HEK293T (cell line): ENCODE results near the gene HIGD1A.

Experiments used
- CTCF ChIA-PET: fragments of 350-600 bp; formaldehyde crosslinking; extraction: SDS; loops from one replicate; lab custom pipeline; 2021; ENCODE audit warnings: antibody characterized with exemption, inconsistent platforms; lab: Yijun Ruan, JAX
- POLR2A ChIA-PET: fragments of 350-600 bp; formaldehyde crosslinking; extraction: SDS; loops from one replicate; lab custom pipeline; 2020; ENCODE audit warnings: antibody characterized with exemption, inconsistent platforms; lab: Yijun Ruan, JAX
- DNase-seq: peaks from one replicate; pipeline ENCODE4 v3.0.0; 2012; ENCODE audit warnings: mixed read lengths; ENCODE audit errors: extremely low spot score
- ARNT ChIP-seq: fragments of 450-650 bp; IDR thresholded peaks from 2 replicates; pipeline ENCODE4 v1.6.1; 2017; ENCODE audit warnings: mild to moderate bottlenecking
- BHLHE40 ChIP-seq: fragments of 450-650 bp; IDR thresholded peaks from 2 replicates; pipeline ENCODE4 v1.6.1; 2016; ENCODE audit warnings: mild to moderate bottlenecking, moderate library complexity, borderline replicate concordance
- CTBP1 ChIP-seq: fragments of 450-650 bp; IDR thresholded peaks from 2 replicates; pipeline ENCODE4 v1.6.1; 2016; ENCODE audit warnings: borderline replicate concordance
- ELF4 ChIP-seq: fragments of 450-650 bp; IDR thresholded peaks from 2 replicates; pipeline ENCODE4 v1.6.1; 2017; ENCODE audit warnings: antibody characterized with exemption
- FOXA1 ChIP-seq: fragments of 450-650 bp; IDR thresholded peaks from 2 replicates; pipeline ENCODE4 v1.6.1; 2016; ENCODE audit warnings: mild to moderate bottlenecking
- FOXK2 ChIP-seq: fragments of 450-650 bp; IDR thresholded peaks from 2 replicates; pipeline ENCODE4 v1.6.1; 2016; ENCODE audit warnings: mild to moderate bottlenecking
- FOXM1 ChIP-seq: fragments of 450-650 bp; IDR thresholded peaks from 2 replicates; pipeline ENCODE4 v1.6.1; 2017; ENCODE audit warnings: mild to moderate bottlenecking, borderline replicate concordance
- HDGF ChIP-seq: fragments of 450-650 bp; IDR thresholded peaks from 2 replicates; pipeline ENCODE4 v1.6.1; 2017; ENCODE audit warnings: antibody characterized with exemption, borderline replicate concordance
- L3MBTL2 ChIP-seq: fragments of 450-650 bp; conservative IDR thresholded peaks from 2 replicates; pipeline ENCODE4 v1.6.1; 2016; ENCODE audit warnings: mild to moderate bottlenecking
- LEF1 ChIP-seq: fragments of 450-650 bp; IDR thresholded peaks from 2 replicates; pipeline ENCODE4 v1.6.1; 2017; ENCODE audit warnings: mild to moderate bottlenecking, borderline replicate concordance
- NFRKB ChIP-seq: fragments of 450-650 bp; IDR thresholded peaks from 2 replicates; pipeline ENCODE4 v1.6.1; 2016; ENCODE audit warnings: mild to moderate bottlenecking, moderate library complexity
- SP1 ChIP-seq: fragments of 450-650 bp; IDR thresholded peaks from 2 replicates; pipeline ENCODE4 v1.6.1; 2017
- SUZ12 ChIP-seq: fragments of 450-650 bp; IDR thresholded peaks from 2 replicates; pipeline ENCODE4 v1.6.1; 2016; ENCODE audit warnings: mild to moderate bottlenecking
- TARDBP ChIP-seq: fragments of 450-650 bp; IDR thresholded peaks from 2 replicates; pipeline ENCODE4 v1.6.1; 2016
- ZNF384 ChIP-seq: fragments of 450-650 bp; IDR thresholded peaks from 2 replicates; pipeline ENCODE4 v1.6.1; 2016
- TF ChIP-seq, protein P1 (sequence below): fragments of 450-650 bp; IDR thresholded peaks from 2 replicates; pipeline ENCODE4 v1.6.1; 2016

The HIGD1A gene

DNA sequence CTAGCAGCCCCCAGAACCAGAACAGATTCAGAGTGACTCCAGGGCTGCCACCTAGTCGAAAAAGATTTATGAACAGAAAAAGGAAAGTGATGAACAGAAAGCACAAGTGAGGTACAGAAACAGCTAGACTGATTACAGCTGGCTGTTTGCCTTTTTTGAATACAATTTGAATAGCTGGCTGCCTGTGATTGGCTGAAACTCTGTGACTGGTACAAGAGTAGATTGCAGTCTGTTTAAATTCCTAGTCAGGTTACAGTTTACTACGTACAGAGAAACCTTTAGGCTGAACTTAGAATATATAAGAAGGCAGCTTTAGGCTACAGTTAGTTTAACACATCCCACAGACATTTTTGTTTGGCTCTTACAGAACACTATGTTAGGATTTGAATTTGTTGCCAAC is 41.3 kb downstream of the HIGD1A start:
- ChIA-PET CTCF (no interaction called here), POLR2A (no interaction called here)
- DNase-seq = no peak
- no peak for TF ChIP-seq TARDBP
- no peak for TF ChIP-seq SUZ12
- no peak for TF ChIP-seq L3MBTL2
- no peak for TF ChIP-seq ZNF384
- TF ChIP-seq ARNT = no peak
- TF ChIP-seq CTBP1 = no peak
- no peak for TF ChIP-seq HDGF
- TF ChIP-seq FOXM1 = no peak
- no peak for TF ChIP-seq NFRKB
- TF ChIP-seq LEF1 = no peak
- TF ChIP-seq FOXK2 = no peak
- no peak for TF ChIP-seq BHLHE40
- TF ChIP-seq, protein P1, sequence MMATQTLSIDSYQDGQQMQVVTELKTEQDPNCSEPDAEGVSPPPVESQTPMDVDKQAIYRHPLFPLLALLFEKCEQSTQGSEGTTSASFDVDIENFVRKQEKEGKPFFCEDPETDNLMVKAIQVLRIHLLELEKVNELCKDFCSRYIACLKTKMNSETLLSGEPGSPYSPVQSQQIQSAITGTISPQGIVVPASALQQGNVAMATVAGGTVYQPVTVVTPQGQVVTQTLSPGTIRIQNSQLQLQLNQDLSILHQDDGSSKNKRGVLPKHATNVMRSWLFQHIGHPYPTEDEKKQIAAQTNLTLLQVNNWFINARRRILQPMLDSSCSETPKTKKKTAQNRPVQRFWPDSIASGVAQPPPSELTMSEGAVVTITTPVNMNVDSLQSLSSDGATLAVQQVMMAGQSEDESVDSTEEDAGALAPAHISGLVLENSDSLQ = no peak
- no peak for TF ChIP-seq SP1
- no peak for TF ChIP-seq FOXA1
- TF ChIP-seq ELF4 = no peak

DNA sequence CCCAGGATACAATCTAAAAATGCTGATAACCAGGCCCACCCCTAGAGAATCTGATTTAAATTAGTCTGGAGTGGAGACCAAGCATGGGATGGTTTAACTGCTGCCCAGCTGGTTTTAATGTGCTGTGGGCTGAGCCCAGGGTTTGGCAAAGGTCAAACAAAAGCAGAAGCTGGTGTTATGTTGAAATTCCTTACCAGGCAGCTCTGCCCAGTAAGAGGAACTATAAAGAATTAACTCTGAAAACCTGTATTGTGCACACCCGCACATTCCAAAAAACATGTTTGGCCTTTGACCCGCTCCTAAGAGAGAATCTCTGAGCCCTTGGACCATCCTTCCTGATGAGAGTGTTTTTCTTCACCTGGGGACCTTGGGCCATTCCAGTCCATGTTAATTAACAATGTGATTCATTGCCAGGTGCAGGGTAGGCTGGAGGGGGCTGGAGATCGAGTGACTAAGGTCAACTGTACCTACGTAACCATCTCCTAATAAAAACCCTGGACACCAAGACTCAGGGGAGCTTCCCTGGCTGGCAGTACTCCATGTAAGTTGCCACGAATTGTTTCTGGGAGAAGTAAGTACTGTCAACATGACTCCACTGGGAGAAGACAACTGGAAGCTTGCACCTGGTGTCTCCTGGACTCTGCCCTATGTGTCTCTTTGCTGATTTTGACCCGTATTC is 42.1 kb downstream of the HIGD1A start:
- POLR2A ChIA-PET = no interaction called here
- no peak for DNase-seq
- CTCF ChIA-PET = no interaction called here
- TF ChIP-seq TARDBP = no peak
- TF ChIP-seq BHLHE40 = no peak
- TF ChIP-seq CTBP1 = no peak
- TF ChIP-seq ZNF384 = no peak
- TF ChIP-seq HDGF = no peak
- no peak for TF ChIP-seq FOXA1
- no peak for TF ChIP-seq SP1
- no peak for TF ChIP-seq L3MBTL2
- no peak for TF ChIP-seq ARNT
- TF ChIP-seq, protein P1 = no peak

DNA sequence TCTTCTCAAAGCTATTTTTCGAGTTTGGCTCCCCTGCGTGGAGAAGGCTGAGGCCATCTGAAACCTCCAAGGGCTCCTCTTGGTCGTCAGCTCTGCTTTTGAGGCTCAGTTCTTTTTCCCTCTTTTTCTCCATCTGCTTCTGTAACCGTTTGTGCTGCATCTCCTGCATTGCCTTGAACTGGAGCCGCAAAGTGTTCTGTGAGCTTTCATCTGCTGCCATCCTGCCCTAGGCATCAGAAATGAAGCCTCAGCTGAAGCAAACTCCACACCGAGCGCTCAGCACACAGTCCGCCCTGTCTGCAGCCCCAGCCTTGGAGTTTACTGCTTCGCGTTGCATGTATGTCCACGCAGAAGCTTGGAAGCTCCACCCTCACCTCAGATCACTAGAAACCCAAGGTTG is 46.2 kb downstream of the HIGD1A start:
- DNase-seq = no peak
- TF ChIP-seq NFRKB (no peak), FOXK2 (no peak), HDGF (no peak)
- CTCF ChIA-PET = interaction anchor here (0.6 to 1.3 kb wide), 2 partner anchors 14 to 182 kb away, joined by 3 to 5 read pairs; no protein-coding TSS in a partner anchor
- POLR2A ChIA-PET = no interaction called here

DNA sequence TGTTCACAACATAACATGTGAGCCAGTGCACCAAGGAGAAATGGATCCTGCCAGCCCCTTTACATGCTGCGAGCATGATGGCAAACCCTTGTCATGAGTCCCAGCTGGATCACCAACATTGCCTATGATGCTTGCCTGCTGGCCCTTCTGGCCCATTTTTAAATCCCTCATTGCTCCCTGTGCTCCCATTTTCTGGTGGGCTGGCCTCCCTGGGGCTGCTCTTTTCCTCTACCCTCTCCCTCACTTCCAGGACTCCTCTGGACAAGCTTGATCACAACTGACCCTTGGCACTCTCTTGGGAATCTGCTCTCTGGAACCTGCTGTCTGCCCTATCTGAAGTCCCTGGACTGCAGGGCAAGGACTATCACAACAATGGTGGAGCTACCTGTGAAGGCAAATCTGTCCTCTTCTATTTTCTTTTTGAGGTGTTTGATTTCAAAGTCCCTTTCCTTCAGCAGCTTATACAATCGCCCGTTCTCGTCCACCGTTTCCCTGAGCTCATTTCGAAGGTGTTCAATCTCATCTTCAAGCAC is 47.5 kb downstream of the HIGD1A start:
- no peak for DNase-seq
- POLR2A ChIA-PET = no interaction called here
- CTCF ChIA-PET = interaction anchor here (0.6 to 1.5 kb wide), 3 partner anchors 12 to 724 kb away, joined by 3 to 5 read pairs (median 4); no protein-coding TSS in a partner anchor
- TF ChIP-seq BHLHE40 (no peak), ARNT (no peak), SP1 (no peak), ELF4 (no peak), HDGF (no peak), FOXK2 (no peak), NFRKB (no peak), ZNF384 (no peak), LEF1 (no peak), CTBP1 (no peak), L3MBTL2 (no peak), TARDBP (no peak), SUZ12 (no peak), FOXM1 (no peak), FOXA1 (no peak)
- TF ChIP-seq, protein P1 = no peak

DNA sequence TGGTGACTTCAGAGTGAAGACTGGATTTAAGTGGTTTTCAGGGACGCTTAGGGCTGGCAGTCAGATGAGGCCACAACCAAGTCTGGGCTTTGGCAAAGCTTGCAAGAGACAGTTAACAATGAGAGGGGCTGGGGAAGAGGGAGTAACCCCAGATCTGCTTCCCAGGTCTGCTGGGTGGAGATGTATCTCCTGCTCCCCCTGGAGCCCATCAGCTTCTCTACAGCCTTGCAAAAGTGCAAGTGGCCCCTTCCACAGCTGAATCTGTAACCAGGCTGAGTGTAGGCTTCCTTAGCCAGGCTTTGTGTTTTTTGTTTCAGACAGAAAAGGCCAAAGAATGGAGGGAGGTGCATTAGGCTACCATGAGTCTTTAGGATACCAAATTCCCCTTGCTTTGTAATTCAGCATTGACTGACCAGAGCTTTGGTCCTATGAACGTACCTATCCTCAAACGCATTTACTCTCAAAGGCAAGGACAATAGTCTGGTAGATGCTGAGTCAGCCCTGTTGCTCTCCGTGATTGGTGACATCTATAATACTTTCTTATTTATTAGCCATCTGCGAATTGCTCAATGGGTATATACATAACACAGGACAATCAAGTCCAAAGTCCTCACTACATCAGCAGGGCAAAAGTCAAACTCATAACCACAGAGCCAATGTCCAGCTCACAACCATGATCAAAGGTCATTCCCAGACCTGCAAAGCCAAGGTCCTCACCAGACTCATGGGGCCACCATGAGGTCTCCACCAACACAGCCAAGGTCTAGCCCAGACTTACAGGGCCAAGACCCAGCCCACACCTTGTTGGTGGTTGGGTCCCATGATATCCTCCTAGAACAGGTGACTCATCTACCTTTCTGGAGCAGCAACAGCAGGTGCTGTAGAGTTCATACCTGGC is 48.4 kb downstream of the HIGD1A start:
- POLR2A ChIA-PET = no interaction called here
- peak; percentile 42 for DNase-seq

DNA sequence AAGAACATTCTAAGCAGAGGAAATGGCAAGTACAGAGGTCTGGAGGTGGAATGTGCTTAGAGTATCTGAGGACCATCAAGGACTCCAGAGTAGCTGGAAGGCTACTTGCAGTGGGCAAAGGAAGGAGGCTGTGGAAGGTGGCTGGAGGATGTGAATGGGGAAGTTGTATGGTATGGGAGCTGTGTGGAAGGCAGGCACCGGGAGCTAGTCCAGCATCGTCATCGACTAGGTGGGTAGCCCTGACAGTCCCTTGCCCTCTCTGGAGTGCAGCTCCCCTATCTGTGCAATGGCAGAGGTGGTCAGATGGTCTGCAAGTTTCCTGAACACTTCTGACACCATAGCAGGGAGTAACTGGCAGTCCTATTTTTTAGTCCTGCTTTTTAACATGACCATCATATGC is 50.5 kb downstream of the HIGD1A start:
- no peak for DNase-seq
- ChIA-PET POLR2A (no interaction called here), CTCF (no interaction called here)
- TF ChIP-seq FOXA1 (no peak), HDGF (no peak), CTBP1 (no peak), BHLHE40 (no peak), NFRKB (no peak), ARNT (no peak), SP1 (no peak), ZNF384 (no peak), TARDBP (no peak), SUZ12 (no peak), ELF4 (no peak), L3MBTL2 (no peak), FOXM1 (no peak), FOXK2 (no peak), LEF1 (no peak)
- TF ChIP-seq, protein P1 = no peak

More for the DNA sequence above, 48.4 kb downstream of the HIGD1A start:
- no peak for TF ChIP-seq FOXM1
- CTCF ChIA-PET = interaction anchor here (0.6 to 1.5 kb wide), 2 partner anchors 11 to 19 kb away, joined by 4 to 5 read pairs; no protein-coding TSS in a partner anchor
